T-helper 22 cell (primary cell): ENCODE measurements around the gene PIM3.

ENCODE experiments used
- DNase-seq: peaks from one replicate; pipeline ENCODE4 v3.0.0-alpha.2; 2020; ENCODE audit warnings: low read depth

The PIM3 gene

DNA sequence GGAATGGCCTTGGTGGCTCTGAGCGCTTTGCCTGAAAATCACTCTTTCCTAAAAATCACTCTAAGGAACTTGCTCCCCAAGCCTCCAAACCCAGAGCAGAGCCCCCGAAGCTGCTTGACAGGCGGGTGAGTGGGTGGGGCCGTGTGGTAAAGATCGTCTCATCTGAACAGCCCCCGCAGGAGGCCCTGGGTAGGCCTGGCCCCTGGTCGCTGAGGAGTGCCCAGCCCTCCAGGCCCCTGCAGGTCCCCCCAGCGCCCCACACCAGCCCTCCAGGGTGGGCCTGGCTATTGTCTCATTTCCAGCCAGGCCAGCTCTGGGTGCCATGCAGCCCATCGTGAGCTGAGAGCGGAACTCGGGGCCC, 17.2 kb upstream of the PIM3 start:
- DNase-seq, result no peak

DNA sequence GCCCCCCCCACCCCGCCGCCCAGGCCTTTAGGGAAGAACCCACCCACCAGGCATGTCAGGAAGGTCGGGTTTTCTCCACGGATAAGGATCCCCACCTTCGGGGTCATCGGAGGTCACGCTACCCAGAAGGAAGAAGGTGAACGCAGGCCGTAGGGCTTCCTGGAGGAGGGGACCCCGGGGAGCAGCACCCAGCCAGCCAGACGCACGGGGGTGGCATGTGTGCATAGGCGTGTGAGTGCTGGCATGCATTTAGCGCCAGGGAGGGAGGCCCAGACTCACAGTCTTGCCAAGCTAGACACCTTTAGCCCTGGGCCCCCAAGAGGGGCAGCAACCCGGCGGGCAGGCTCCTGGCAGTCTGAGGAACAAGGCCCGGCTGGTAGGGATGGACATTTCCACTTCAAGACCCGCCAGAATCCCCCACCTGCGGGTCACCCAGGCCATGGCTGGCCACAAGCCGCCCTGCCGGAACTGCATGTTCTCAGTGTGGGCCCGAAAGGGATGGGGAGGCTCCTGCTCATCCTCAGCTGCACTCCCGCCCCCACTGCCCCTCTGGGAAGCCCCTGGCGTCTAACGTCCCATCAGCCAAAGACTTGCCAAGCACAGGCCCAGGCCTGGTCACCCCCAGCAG, 16.7 kb upstream of the PIM3 start:
- no peak for DNase-seq

DNA sequence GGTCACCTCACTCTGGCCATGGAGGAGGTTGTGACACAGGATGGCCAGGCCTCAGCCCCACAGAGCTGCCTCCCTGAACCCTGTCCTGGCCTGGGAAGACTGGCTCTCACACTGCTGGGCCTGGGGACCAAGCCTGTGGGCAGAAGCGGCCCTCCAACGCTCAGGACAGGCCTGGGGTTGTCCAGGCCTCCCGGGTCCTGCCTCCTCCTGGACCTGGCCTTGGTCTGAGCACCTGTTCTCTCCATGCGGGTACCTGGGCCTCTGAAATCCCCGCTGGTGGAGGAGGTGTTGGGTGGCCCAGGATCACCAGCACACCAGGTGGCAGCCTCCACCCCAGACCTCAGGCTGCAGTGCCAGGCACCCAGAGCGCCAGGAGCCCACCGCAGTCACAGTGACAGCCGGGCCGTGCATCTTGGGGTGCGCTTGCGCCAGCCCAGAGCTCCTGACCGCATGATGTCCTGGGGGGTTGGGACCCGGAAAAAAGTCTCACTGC, 16.1 kb upstream of the PIM3 start:
- no peak for DNase-seq

DNA sequence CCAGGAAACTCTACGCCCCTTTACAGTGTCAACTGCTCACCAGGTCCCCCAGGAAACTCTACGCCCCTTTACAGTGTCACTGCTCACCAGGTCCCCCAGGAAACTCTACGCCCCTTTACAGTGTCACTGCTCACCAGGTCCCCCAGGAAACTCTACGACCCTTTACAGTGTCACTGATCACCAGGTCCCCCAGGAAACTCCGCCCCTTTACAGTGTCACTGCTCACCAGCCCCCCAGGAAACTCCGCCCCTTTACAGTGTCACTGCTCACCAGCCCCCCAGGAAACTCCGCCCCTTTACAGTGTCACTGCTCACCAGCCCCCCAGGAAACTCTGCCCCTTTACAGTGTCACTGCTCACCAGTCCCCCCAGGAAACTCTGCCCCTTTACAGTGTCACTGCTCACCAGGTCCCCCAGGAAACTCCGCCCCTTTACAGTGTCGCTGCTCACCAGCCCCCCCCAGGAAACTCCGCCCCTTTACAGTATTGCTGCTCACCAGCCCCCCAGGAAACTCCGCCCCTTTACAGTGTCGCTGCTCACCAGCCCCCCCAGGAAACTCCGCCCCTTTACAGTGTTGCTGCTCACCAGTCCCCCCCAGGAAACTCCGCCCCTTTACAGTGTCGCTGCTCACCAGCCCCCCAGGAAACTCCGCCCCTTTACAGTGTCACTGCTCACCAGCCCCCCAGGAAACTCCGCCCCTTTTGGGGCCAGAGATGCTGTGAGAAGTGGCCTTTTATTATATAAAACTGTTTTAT, 15.4 kb upstream of the PIM3 start:
- DNase-seq, result peak; percentile 47

DNA sequence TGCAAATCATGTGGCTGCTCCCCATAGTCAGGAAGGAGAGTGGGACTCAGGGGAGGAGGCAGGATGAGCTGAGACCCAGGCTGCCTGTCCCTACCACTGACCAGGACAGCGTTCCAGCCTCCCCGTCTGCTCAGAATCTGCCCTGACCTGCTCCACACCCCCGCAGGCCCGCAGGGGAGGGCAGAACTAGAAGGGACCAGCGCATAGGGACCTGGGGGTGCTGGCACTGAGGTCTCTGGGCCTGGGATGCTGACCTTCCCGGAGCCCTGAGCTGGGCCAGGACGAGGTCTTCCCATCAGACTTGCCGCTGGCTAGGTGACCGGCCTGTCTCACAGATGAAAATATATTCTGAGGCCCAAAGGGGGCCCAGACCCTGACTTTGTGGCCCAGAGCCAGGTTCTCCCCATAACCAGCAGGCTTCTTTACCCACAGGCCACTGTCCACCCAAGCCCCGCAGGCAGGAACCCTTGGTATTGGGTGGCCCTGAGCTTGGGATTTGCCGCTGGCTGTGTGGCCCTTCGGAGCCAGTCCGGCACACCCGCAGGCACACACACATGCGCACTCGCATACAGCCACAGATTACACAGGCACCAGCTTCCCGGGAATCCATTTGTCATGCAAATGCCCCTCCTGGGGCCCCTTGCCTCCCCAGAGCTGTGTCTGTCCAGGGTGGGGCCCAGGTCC, 13.8 kb upstream of the PIM3 start:
- no peak for DNase-seq

DNA sequence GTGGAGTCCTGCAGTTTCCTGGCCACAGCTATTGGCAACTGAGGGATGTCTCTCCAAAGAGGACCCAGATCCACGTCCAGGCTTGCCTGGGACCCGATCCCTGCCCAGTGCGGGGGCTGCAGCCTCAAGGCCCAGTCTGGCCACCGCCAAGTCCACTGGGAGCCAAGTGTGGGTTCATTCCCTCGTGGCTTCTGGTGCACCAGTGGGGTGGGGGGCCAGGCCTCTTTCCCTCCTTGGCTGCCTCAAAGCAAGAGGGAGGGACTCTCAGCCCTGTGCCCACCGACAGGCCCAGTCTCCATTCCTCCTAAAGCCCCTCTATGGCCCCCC, 13.3 kb upstream of the PIM3 start:
- no peak for DNase-seq

DNA sequence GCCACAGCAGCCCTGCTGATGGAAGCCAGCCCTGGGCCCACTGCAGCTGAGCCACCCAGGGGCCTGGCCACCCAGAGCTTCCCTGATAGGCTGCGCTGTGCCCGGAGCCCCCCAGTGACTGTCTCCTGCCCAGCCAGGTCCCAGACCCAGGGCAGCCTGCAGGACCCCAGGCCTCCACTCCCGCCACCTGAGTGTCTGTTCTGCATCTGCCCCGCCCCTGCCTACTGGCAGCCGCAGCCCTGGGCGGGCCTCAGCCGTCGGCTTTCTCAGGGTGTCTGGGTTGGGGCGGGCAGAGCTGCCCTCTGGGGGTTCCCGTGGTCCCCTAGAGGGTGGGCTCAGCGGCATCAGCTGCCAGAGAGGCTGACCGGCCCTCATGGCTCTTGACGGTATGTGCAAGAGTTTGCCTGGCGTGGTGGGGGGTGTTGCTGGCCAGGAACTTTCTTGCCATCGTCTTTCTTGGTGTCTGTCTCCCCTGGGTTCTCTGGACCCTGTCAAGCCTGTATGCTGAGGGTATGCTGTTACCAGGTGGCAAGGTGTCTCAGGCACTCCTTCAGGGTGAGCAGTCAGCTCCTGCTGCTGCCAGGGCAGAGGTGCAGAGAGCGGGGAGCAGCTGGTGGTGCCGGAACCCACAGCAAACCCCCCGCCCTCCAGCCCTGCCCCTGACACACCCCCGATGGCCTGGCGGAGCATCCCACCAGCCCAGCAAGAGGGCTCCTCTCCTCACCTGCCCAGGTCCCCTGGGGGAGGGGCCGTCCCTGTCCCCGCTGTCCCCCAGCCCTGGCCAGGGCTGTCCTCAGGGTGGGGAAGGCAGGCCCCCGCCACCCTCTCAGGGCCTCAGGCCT, 12.2 kb upstream of the PIM3 start:
- no peak for DNase-seq

DNA sequence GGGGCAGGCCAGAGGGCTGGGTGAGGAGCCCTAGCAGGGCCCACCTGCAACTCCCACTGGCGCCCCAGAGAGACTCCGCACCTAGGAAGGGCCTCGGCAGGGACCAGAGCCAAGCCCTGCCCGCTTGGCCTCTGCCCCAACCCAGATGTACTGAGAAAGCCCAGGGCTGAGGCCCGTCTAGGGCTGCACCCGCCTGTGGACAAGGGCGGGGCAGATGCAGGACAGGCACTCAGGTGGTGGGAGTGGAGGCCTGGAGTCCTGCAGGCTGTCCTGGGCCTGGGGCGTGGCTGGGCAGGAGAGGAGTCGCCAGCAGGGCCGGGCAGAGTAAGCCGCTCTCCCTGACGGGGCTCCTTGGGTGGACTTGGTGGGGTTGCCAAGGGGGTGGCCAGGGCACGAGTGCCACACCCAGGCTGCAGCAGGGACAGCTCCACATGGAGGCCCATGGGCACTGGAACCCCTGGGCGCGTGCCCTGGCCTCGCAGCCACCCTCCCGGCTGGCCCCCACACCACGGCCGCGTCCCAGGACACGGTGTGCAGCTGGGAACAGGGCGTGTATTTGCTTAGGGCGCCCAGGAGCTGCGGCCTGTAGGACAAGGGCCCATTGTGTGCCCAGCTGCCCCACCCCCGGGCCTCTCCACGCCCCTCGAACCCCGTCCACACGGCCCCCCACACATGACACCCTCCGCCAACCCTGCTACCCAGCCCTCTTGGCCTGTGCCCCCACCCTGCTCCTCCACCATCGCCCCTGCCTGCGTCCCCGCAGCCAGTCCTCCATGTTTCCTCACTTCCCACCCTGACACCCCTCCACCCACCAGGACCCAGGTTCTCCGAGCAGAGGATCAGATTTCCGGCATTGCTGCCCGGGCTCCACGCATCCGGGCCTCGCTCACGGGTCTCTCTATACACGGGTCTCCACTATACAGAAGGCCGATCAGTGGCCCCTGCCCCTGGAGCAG, 11.3 kb upstream of the PIM3 start:
- no peak for DNase-seq

DNA sequence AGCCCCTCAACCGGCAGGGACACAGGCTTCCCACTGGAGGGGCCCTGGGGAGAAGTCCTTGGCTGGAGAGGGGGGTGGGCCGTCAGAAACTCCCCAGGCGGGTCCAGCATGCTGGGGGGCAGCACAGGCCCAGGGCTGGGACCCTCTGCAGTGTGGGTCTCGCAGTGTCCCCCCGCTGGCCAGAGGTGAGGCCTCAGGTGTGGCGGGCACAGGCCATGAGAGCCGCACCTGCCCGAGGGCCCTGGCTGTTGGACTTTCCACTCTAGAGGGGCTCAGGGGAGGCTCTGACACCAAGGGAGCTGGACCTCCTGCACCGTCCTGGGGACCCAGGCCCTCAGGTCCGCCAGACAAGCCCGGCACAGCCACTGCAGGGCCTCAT, 10.7 kb upstream of the PIM3 start:
- DNase-seq, result no peak

DNA sequence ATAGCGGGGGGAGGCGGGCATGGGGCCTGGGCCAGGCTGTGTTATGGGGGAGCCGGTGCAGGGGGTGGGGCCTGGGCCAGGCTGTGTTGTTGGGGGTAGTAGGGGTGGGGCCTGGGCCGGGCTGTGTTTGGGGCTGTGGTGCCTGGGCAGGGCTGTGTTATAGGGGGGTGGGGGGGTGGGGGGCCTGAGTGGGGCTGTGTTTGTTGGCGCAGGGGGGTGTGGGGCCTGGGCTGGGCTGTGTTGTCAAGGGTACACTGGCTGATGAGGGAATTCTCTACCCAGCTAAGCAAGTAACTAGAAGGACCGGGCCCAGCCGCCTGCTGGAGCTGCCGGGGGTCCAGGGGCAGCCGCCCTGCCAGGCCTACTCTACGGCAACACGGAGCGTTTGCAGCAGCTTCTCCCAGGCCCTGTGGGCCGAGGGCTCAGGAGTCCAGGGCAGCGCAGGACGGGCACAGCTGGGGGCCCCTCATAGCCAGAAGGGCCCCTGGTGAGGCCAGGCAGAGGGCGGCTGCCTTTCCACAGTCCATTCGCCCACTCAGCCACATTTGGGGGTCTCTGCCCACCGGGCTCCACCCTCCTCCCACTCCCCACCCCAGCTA, 10.1 kb upstream of the PIM3 start:
- DNase-seq, result no peak

DNA sequence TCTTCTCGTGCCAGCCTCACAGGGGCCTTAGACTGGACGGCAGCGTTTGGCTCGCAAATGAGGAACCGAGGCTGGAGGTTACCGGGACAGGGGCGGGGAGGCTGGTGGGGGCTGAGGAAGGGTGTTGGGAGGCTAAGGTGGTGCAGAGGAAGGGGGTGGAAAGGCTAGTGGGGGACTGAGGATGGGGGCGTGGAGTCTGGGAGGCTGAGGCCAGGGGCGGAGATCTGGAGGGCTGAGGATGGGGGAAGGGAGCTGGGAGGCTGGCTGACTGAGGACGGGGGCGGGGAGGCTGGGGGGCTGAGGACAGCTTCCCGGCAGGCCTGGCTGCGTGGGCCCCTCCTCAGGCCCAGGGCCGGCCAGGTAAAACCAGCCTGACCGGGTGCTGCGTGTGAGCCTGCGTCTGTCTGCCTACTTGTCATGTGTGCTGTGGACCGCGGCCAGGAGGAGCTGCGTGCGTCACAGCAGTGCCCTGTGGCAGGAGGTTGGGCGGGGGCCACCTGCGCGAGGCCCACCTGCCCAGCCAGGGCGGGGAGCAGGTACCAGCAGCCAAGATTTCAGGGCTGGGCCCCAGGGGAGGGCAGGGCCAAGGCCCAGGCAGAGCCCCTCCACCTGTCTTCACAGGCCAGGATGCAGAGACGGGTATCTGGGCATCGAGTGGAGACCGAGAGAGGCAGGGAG, 9.4 kb upstream of the PIM3 start:
- no peak for DNase-seq

DNA sequence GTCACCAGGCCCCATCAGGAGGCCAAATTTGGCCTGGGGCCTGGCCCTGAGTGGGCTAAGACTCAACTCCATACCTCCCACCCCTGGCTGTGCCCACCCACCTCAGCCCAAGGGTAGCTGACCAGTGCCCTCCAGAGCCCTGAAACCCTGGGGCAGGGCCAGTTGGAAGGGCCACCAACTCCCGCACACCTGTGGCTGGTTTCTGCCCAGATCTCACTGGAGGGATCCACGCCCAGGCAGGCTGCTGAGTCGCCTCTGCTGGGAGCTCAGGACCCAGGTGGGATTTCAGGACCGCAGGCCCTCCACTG, 8.9 kb upstream of the PIM3 start:
- DNase-seq, result no peak

DNA sequence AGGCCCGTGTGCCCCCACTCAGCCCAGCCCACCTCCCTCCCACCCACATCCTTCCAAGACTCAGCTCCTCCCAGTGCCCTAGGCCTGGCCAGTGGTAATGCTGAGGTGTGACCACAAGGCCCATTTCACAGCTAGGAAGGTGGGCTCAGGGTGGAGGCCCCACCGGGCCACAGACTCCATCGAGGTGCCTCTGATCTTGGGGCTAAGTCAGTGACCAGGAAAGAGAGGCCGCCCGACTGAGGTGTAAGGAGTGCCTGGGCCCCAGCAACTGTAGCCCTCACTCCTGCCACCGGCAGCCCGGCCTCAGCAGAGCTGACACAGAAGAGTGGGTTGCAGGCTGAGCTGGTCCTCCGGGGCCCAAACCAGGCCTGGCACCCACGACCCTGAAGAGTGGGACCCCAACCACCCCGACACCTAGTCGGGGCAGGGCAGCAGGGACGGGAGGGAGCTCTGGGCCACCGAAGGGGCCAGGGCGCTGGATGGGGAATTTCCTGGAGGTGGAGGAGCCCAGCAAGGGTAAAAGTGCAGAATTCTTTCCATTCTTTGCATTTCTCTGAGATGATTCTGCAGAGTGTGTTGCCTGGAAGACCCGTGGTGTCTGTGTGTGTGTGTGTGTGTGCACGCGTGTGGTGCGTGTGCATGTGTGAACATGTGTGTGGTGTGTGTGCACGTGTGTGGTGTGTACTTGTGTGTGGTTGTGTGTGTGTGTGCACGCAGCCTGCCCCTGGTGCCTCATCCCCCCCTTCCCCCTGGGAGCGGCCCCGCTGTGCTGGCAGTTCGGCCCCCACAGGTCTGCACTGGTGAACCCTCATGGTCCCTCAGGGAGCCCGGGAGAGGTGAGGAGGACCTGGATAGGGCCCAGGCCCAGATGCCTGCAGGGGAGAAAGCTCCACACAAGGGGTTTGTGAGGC, 8.3 kb upstream of the PIM3 start:
- DNase-seq, result no peak

DNA sequence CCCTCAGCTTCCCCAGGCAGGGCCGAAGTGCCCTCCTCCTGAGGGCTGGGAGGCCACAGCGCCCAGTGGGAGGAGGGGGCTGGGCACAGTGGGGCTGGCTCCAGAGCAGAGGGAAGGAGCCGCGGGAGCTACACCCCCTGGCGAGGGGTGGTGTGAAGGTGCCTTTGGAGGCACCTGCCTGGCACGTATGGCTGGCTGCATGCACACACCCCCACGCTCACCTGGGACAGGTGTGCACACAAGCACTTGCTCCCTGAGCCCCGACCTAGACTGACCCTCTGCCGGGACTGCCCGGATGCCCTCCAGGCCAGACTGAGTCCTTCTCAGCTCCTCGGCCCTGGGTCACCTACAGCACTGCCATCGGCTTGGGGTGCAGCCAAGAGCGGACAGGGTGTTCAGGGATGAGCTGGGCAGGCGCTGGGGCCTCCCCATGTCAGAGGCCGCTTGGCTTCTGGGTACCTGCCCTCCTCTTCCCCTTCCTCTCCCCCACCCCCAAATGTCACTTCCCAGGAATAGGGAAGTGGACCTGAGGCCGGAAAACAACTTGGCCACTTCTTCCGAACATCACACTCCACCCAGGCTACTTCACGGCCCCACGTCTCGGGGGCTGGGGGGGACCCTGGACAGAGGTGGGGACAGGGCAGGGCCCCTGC, 7.4 kb upstream of the PIM3 start:
- DNase-seq, result no peak

DNA sequence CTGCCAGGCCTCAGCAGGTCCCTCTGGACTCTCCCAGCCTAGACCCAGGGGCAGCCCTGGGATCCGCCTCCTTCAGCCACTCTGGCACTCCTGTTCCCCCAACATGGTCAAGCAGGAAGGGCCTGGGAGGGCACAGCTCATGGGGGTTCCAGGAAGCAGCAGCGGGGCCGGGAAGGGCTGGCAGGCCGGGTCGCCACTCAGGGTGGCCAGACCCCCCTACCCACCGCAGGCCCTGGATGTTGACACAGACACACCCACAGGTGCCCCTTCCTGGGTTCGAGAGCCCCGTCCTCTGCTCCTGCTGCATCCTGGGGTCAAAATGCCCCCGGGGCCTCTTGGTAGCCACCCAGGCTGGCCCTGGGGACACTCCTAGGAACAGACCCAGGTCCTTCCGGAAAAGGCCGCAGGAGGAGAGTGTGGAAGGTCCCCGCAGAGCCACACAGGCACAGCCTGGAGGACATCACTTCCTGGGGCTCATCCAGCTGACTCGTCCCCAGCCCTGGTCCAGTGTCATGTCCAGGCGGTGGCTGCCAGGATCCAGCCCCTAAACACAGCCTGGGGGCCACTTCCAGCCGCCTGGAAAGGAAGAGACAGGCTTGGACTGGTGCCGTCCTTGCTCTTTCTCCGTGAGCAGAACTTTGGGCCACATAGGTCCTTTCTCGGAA, 6.8 kb upstream of the PIM3 start:
- no peak for DNase-seq

DNA sequence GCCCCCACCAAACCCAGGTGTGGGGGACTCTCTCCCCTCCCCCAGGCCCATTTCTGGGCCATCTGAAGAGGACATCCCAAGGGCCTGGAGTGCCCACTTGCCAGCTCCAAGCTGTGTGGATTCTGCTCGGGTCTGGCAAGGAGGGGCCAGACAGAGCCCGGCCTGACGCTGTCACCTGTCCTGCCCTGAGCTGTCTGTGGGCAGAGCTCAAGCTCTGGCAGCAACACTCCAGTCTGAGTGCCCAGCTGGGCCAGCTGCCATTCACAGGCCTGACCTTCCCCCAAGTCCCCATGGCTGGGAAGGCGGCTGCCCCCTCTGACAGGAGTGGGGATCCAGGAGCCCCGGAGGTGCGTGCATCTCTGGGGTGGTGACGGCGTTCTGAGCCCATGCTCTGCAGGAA, 6.2 kb upstream of the PIM3 start:
- DNase-seq, result no peak

DNA sequence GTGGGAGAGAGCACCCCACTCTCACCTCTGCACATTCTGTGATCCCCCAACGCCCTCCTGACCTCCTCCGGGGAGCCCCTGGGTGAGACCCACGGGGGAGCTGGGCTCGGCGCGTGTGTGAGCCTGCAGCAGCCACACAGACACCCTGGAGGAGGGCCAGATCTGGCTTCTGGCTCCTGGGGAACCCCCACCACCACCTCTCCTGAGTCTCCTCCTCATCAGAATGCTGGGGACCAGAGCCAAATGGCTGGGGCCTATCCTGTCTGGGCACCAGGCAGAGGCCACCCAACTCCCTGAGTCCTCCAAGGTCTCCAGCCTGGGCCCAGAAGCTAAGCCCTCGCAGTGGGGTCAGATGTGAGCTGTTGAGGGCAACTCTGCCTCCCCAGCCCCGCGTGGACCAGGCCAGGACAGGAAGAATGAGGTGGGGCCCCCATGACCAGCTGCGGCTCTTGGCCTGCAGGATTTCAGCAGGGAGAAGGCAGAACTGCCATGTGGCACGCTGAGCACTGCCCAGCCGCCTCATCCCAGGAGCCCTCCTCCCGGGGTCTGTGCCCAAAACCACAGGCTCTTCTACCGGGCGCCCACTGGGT, 5.5 kb upstream of the PIM3 start:
- no peak for DNase-seq
